ENCODE data around the gene EFEMP2. TPM values are rescaled to one million over a fixed set of nuclear protein-coding genes. Genes with fewer than 3 reads are reported as not detected.

EFEMP2 gene
- total RNA-seq, 2 donors from 2014 or later: 22.4 to 26.0 TPM

DNA sequence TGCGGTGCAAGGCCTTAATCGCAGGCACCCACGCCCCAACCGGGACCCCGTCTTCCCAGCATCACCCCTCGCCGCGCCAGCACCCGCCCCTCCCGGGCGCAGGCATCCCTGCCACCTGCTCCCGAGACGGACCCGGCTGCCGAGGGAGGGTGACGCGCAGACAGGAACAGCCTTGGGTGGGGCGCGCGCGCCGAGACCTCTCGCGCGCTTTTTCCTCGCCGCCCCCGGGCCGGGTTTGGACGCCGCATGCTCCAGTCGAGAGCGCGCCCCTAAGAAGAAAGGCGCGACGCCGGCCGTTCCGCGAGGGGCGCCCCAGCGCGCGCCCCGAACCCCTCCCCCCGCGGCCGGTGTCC, 15.1 kb downstream of the EFEMP2 start:
- DNase-seq: no peak
- H3K4me3 Mint-ChIP-seq: peak overlapping the region; percentile 96 to 97
- H3K36me3 Mint-ChIP-seq (ENCODE audit: insufficient read depth in 2 of 2): peaks cover 24 to 35% of the 10 kb centered on the region in 2 donors
- no peaks in the 10 kb centered on the region for H3K27me3 Mint-ChIP-seq (ENCODE audit: low read depth)
- H3K4me1 Mint-ChIP-seq (ENCODE audit: low read depth): peaks cover 59% of the 10 kb centered on the region
- ATAC-seq (replicated peaks in 1 of 2): peak in 1 of 2 donors; percentile 0
- H3K9me3 Mint-ChIP-seq: no peaks in the 10 kb centered on the region
- H3K27ac Mint-ChIP-seq: no peak overlapping the region

DNA sequence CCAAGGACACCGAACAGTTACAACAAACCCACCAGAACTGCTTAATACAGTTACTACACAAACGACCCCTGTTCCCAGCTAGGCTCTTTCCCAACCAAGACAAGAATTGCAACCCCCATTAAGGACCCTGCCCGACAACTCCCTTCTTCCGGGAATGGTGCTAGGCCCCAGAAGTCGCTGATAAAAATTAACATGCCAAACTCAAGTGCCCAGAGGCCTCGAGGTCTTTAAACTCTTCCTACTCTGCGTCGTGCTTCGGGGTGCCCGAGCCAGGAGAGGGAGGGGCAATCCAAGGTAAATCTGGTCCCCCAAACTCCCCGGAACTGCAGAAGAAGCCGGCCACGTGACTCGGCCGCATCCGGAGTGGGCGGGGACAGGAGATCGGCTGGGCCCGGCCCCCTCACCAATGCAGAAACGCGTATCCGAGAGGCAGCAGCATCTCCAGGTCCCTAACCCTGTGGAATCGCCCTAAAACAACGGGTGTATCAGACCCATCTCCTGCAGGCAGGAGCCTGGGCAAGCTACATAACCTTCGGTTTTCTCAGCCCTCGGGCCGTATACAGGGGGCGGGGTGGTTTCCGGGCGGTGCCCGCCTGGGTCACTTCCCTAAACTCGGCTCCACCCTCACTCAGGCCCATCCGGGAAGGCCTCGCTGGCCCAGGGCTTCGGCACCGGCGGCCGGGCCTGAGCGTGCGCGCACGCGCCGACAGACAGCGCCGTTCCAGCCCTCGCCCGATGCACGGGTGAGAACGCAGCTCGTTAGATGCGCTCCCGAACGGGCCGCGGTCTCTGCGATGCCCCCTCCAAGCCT, 15.7 kb downstream of the EFEMP2 start:
- Mint-ChIP-seq H3K36me3 (ENCODE audit: insufficient read depth in 2 of 2) (peaks cover 24 to 40% of the 10 kb centered on the region in 2 donors), H3K27ac (peak overlapping the region; percentile 91), H3K27me3 (ENCODE audit: low read depth) (no peaks in the 10 kb centered on the region), H3K9me3 (no peaks in the 10 kb centered on the region), H3K4me3 (peak overlapping the region; percentile 96 to 97), H3K4me1 (ENCODE audit: low read depth) (peaks cover 54% of the 10 kb centered on the region)
- ATAC-seq (replicated peaks in 1 of 2) (peak; percentile 17 to 20), DNase-seq (peak; percentile 87 to 91)

GRCh38 chr11:65855927-65856363, 16.7 kb downstream of the EFEMP2 start:
- Mint-ChIP-seq H3K36me3 (ENCODE audit: insufficient read depth in 2 of 2) (peaks cover 24 to 44% of the 10 kb centered on the region in 2 donors), H3K4me1 (ENCODE audit: low read depth) (peaks cover 46% of the 10 kb centered on the region), H3K4me3 (peak overlapping the region; percentile 96 to 97), H3K27me3 (ENCODE audit: low read depth) (no peaks in the 10 kb centered on the region), H3K27ac (peak overlapping the region; percentile 91), H3K9me3 (no peaks in the 10 kb centered on the region)
- no peak for ATAC-seq (replicated peaks in 1 of 2)
- no peak for DNase-seq

- DNase-seq: no peak
Observed at GRCh38 chr11:65854852-65855837, 17.5 kb downstream of the EFEMP2 start.

GRCh38 chr11:65854161-65854592, 18.4 kb downstream of the EFEMP2 start:
- H3K9me3 Mint-ChIP-seq: no peaks in the 10 kb centered on the region
- H3K36me3 Mint-ChIP-seq (ENCODE audit: insufficient read depth in 2 of 2): peaks cover 23 to 41% of the 10 kb centered on the region in 2 donors
- peak overlapping the region in 1 of 2 donors; percentile 65 for H3K4me3 Mint-ChIP-seq
- H3K27me3 Mint-ChIP-seq (ENCODE audit: low read depth): no peaks in the 10 kb centered on the region
- peaks cover 39% of the 10 kb centered on the region for H3K4me1 Mint-ChIP-seq (ENCODE audit: low read depth)
- no peak for ATAC-seq (replicated peaks in 1 of 2)
- H3K27ac Mint-ChIP-seq: peak overlapping the region; percentile 85
- no peak for DNase-seq

More at GRCh38 chr11:65854852-65855837, 17.5 kb downstream of the EFEMP2 start:
- ATAC-seq (replicated peaks in 1 of 2): no peak
- no peaks in the 10 kb centered on the region for H3K27me3 Mint-ChIP-seq (ENCODE audit: low read depth)
- H3K9me3 Mint-ChIP-seq: no peaks in the 10 kb centered on the region
- peaks cover 44% of the 10 kb centered on the region for H3K4me1 Mint-ChIP-seq (ENCODE audit: low read depth)
- H3K4me3 Mint-ChIP-seq: peak overlapping the region; percentile 96 to 97
- peaks cover 23 to 43% of the 10 kb centered on the region in 2 donors for H3K36me3 Mint-ChIP-seq (ENCODE audit: insufficient read depth in 2 of 2)
- peak overlapping the region; percentile 70 for H3K27ac Mint-ChIP-seq

- no peak for ATAC-seq (replicated peaks in 1 of 2)
- no peak overlapping the region for H3K4me3 Mint-ChIP-seq
Observed at GRCh38 chr11:65853246-65853979, 19.2 kb downstream of the EFEMP2 start.

GRCh38 chr11:65852508-65853245, 19.9 kb downstream of the EFEMP2 start:
- ATAC-seq (replicated peaks in 1 of 2) (no peak), DNase-seq (no peak)
- H3K4me1 Mint-ChIP-seq (ENCODE audit: low read depth): peaks cover 39% of the 10 kb centered on the region
- no peak overlapping the region for H3K27ac Mint-ChIP-seq
- H3K27me3 Mint-ChIP-seq (ENCODE audit: low read depth): no peaks in the 10 kb centered on the region
- H3K4me3 Mint-ChIP-seq: no peak overlapping the region
- peaks cover 23 to 41% of the 10 kb centered on the region in 2 donors for H3K36me3 Mint-ChIP-seq (ENCODE audit: insufficient read depth in 2 of 2)
- H3K9me3 Mint-ChIP-seq: no peaks in the 10 kb centered on the region

More at GRCh38 chr11:65853246-65853979, 19.2 kb downstream of the EFEMP2 start:
- peaks cover 39% of the 10 kb centered on the region for H3K4me1 Mint-ChIP-seq (ENCODE audit: low read depth)
- no peaks in the 10 kb centered on the region for H3K27me3 Mint-ChIP-seq (ENCODE audit: low read depth)
- peaks cover 23 to 41% of the 10 kb centered on the region in 2 donors for H3K36me3 Mint-ChIP-seq (ENCODE audit: insufficient read depth in 2 of 2)
- H3K9me3 Mint-ChIP-seq: no peaks in the 10 kb centered on the region
- H3K27ac Mint-ChIP-seq: peak overlapping the region; percentile 85
- DNase-seq: no peak

DNA sequence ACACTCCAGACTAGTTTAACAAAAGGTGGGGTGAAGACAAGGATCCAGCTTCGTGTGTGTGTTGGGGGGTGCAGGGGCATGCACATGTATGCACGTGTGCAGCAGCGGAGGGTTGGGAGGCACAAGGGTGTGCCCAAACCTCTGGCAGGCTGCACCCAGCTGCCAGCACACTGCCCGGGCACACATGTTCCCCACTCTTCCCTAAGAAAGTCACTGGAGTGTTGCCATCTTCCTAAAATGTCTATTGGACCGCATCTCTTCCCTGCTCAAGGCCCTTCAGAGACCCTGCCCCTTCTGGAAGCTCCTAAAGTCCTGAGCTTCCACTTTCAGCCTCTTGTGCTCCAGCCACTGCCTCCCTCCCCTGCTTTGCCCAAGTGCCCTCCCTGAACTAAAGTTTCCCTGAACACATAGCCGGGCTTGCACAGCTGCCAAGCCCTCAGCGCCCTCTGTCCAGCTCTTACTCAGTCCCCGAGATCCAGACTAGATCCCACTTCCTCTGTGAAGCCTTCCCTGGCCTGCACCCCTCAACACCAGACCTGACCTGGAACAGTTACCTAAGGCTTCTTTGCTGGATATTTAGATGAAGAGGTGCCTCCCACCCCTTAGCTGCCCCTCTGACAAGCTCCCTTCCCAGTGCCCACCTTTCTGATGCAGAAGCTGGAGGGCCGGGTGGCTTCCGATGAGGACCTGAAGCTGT, 20.6 kb downstream of the EFEMP2 start:
- Mint-ChIP-seq H3K4me3 (no peak overlapping the region), H3K36me3 (ENCODE audit: insufficient read depth in 2 of 2) (peaks cover 23 to 41% of the 10 kb centered on the region in 2 donors), H3K27ac (no peak overlapping the region), H3K9me3 (no peaks in the 10 kb centered on the region), H3K4me1 (ENCODE audit: low read depth) (peaks cover 38% of the 10 kb centered on the region), H3K27me3 (ENCODE audit: low read depth) (no peaks in the 10 kb centered on the region)
- ATAC-seq (replicated peaks in 1 of 2): no peak
- DNase-seq: no peak

- Mint-ChIP-seq H3K4me3 (no peak overlapping the region), H3K36me3 (ENCODE audit: insufficient read depth in 2 of 2) (peaks cover 16 to 33% of the 10 kb centered on the region in 2 donors), H3K9me3 (no peaks in the 10 kb centered on the region), H3K27ac (no peak overlapping the region), H3K4me1 (ENCODE audit: low read depth) (peaks cover 30% of the 10 kb centered on the region), H3K27me3 (ENCODE audit: low read depth) (no peaks in the 10 kb centered on the region)
- ATAC-seq (replicated peaks in 1 of 2) (peak; percentile 2 to 7), DNase-seq (no peak)
Observed at GRCh38 chr11:65851083-65851579, 21.5 kb downstream of the EFEMP2 start.

DNA sequence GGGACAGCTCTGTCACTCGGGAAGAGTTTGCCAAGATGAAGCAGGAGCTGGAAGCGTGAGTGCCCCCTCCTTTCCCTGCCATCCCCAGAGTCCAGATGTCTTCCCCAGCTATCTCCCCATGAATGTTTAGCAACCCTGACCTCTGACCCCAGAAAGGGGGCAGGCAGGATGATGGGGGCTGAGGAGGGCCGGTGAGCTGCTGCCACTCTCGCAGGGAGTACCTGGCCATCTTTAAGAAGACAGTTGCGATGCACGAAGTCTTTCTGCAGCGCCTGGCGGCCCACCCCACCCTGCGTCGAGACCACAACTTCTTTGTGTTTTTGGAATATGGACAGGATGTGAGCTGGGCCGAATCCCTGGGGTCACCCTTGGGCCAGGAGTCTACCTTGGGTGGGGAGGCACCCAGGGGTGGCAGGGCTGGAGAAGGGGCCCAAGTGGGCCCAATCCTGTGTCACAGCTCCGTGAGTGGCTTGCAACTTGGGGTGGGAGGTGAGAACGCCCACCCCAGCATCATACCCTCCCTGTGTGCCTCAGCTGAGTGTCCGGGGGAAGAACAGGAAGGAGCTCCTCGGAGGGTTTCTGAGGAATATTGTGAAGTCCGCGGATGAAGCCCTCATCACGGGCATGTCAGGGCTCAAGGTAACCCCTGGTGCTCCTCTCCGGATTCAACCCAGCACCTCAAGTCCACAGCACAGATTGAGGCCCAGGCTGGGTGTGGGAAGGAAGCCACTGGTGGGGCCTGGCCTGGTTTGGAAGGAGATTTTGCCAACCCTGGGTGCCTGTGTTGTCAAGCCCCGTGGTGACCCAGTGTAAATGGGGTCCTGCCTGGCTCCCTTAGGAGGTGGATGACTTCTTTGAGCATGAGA, 22.1 kb downstream of the EFEMP2 start:
- no peak overlapping the region for H3K27ac Mint-ChIP-seq
- peaks cover 14 to 29% of the 10 kb centered on the region in 2 donors for H3K36me3 Mint-ChIP-seq (ENCODE audit: insufficient read depth in 2 of 2)
- ATAC-seq (replicated peaks in 1 of 2): peak; percentile 7 to 18
- peaks cover 23% of the 10 kb centered on the region for H3K4me1 Mint-ChIP-seq (ENCODE audit: low read depth)
- no peak for DNase-seq
- H3K4me3 Mint-ChIP-seq: no peak overlapping the region
- H3K27me3 Mint-ChIP-seq (ENCODE audit: low read depth): no peaks in the 10 kb centered on the region
- no peaks in the 10 kb centered on the region for H3K9me3 Mint-ChIP-seq

DNA sequence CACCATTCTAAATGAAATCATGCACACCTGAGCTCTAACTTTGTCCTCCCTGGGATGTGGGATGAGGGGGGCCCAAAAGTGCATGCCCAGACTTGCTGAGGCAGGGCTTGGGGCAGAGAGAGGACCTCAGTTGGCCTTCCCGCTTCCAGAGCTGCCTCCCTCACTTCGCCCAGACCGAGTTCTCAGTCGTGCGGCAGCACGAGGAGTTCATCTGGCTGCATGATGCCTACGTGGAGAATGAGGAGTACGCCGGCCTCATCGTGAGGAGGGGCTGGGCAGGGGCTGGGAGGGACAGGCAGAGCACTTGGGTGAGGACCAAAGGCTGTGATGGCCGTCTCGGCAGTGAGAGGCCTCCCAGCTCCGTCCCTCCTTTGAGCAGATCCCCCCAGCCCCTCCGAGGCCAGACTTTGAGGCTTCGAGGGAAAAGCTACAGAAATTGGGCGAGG, 22.8 kb downstream of the EFEMP2 start:
- Mint-ChIP-seq H3K9me3 (no peaks in the 10 kb centered on the region), H3K4me3 (no peak overlapping the region), H3K4me1 (ENCODE audit: low read depth) (peaks cover 17% of the 10 kb centered on the region), H3K27me3 (ENCODE audit: low read depth) (no peaks in the 10 kb centered on the region), H3K27ac (no peak overlapping the region), H3K36me3 (ENCODE audit: insufficient read depth in 2 of 2) (peaks cover 11 to 24% of the 10 kb centered on the region in 2 donors)
- DNase-seq (no peak), ATAC-seq (replicated peaks in 1 of 2) (peak; percentile 3 to 8)
